ENCODE results near the gene RHD.
"Not testable (repeated sequence)": the region's sequence is repeated elsewhere in the genome, so short reads cannot be mapped to it uniquely, and the experiment has no call there.

- TF ChIP-seq CTCF (IDR thresholded peaks at IDR 0.05); POLR2A (IDR thresholded peaks at IDR 0.05); POLR2AphosphoS5 (IDR thresholded peaks at IDR 0.05; ENCODE audit: insufficient read depth in 1 of 2, low read depth in 1 of 2): not testable (repeated sequence)
Measured at GRCh38 chr1:25294889-25295826, 22.8 kb downstream of the RHD start.
